ENCODE data around the gene TMEM242.
"Not testable (repeated sequence)": the region's sequence is repeated elsewhere in the genome, so short reads cannot be mapped to it uniquely, and the experiment has no call there.

Gene TMEM242

GRCh38 chr6:157323255-157323965, at the start of gene TMEM242:
TMEM242 (minus strand) TSS chr6:157323519; CDS start chr6:157323499, 20 bp downstream.
- peak; percentile 97 for DNase-seq

- no peak for DNase-seq
Observed at GRCh38 chr6:157372501-157373280, 49.4 kb upstream of the TMEM242 start.

DNA sequence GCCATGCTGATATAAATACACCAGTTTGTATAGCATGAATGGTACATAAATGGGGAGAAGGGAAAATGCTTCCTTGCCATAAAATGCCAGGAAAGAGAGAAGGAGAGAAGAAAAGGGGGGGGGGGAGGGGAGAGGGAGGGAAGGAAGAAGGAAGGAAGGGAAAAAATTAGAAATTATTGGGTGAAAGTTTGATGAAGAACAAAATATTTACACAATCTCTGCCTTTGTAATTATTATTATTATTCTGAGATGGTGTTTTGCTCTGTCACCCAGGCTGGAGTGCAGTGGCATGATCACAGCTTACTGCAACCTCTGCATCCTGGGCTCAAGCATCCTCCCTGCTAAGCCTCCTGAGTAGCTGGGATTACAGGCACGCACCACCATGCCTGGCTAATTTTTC, 47.4 kb upstream of the TMEM242 start:
- DNase-seq: no peak

DNA sequence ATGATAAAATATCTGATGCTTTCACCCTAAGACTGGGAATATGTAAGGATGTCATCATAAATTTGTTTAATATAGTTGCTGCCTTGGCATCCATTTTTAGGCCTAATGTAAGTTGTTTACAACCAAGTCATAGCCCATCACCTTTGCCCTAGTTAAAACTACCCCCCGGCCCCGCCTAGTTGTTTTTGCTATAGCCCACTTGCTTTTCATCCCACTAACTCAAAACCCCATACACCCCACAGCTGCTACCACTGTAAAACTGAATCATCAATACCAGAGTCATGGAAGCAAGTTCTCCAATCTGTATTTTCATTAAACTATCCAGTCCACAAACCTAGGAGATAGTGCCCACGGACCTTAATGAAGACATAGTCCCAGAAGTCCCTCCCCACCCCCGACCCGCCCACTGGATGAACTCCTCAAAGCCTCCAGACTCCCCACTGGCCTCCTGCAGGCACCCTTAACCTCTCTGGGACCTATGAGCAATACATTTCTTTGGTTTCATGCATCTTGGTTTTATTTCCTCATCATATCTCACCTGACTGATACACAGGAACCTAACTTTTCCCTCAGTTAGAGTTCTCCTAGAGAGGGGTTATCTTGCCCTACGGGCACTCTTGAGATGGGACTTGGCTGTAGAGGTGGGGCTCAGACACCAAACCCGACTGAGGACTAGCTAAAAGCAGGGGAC, 45.2 kb upstream of the TMEM242 start:
- no peak for DNase-seq

DNA sequence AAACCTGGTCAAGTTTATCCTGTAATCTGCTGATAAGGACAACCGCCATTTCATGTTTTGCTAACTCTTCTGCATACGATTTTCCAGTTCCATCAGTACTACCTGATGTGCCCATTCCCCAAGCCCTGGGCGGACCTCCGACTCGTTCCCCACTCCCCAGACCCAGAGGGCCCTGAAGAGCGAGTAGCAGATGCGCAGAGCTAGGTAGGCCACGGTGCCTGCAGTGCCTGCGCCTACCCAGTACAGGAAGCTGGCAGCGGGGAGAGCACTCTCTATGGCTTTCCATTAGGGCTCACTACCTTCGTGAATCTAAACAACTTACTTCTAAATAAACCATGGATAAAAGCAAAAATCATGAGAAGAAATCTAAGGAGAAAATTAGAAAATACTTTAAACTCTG, 43.3 kb upstream of the TMEM242 start:
- no peak for DNase-seq

DNA sequence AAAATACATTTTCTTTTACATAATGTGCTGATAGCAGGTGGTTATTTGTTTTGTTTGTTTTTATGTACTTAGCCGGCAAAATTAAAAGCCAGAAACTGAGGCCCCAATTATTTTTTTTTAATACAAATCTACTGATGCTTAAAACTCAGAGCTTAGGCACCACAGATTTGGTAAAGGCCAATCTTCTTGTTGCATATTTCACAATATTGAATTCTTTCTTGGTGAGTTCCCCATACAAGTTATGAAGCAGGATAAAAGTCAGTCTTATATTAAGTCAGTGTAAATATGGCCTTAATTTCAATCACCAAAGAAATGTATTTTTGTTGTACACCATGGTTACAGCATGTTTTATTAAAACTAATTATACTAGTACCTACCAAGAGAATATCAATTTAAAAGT, 41.4 kb upstream of the TMEM242 start:
- no peak for DNase-seq

GRCh38 chr6:157361886-157362285, 38.6 kb upstream of the TMEM242 start:
- no peak for DNase-seq

GRCh38 chr6:157358287-157358686, 35.0 kb upstream of the TMEM242 start:
- no peak for DNase-seq

- DNase-seq: no peak
Observed at GRCh38 chr6:157346373-157346772, 23.1 kb upstream of the TMEM242 start.

DNA sequence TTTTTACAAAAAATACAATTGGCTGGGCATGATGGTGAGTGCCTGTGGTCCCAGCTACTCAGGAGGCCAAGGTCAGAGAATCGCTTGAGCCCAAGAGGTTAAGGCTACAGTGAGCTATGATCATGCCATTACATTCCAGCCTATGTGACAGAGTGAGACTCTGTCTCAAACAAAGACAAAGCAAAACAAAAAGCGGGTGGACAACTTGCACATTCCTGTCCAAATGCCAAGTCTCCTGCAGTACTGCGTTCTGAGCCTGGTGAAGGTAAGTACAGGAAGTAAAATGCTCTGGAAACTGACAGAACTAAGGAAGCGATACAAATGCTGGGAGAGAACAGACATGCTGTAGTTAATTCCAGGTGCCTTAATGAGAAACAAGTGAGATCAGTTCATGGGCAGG, 20.4 kb upstream of the TMEM242 start:
- no peak for DNase-seq

DNA sequence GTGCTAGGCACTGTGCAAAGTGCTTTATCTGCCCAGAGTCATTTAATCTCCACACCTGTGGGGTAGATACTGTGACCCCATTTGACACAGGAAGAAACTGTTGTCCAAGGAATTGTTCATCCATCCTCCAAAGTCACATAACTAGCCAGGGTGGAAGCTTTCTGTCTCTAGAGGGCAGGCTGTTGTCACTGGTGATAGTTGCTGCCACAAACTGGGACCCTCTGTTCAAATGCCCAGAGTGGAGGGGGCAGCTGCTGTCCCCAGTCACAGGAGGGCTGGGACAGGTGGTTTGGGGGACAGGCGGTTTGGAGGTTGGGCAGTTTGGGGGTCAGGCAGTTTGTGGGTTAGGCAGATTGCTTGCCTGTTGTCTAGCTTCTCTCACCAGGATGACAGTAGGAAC, 16.1 kb upstream of the TMEM242 start:
- no peak for DNase-seq

- no peak for DNase-seq
Observed at GRCh38 chr6:157337751-157338150, 14.4 kb upstream of the TMEM242 start.

- DNase-seq: not testable (repeated sequence)
Observed at GRCh38 chr6:157337276-157337675, 14.0 kb upstream of the TMEM242 start.

DNA sequence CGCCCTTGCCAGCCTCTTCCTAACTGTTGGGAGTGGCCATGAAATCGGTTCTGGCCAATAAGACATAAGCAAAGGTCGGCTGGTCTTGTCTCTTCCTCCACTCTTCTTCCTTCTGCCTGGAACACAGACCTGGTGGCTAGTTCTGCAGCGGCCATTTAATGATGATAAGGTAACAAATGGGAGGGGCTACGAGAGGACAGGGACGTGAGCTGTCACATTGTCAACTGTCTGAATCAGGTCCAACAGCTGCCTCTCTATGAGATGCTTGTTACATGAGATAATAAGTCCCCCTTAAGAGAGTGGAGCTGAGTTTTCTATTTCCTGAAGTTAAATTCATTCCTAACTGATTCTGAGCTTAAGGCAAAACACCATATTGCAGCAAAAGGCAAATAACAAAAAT, 12.5 kb upstream of the TMEM242 start:
- no peak for DNase-seq

DNA sequence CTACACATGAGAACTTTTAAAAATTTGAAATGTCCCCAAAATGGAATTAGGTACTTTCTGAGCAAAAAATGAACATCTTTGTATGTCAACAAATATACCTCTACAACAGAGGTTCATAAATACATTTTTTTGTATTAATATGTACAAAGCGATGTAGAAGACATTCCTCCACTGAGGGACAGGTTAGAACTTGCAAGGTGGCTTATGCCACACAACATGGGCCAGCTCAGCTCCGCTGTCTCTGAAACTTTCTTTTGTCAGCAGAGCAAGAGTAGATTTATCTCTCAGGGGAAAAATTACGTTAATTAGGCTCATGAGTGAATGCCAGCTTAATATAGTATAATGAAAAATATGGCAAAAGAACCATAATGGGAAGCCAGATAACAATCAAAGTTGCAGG, 10.6 kb upstream of the TMEM242 start:
- no peak for DNase-seq

- no peak for DNase-seq
Observed at GRCh38 chr6:157333537-157333936, 10.2 kb upstream of the TMEM242 start.

- DNase-seq: no peak
Observed at GRCh38 chr6:157332813-157333212, 9.5 kb upstream of the TMEM242 start.

- no peak for DNase-seq
Observed at GRCh38 chr6:157330831-157331230, 7.5 kb upstream of the TMEM242 start.

DNA sequence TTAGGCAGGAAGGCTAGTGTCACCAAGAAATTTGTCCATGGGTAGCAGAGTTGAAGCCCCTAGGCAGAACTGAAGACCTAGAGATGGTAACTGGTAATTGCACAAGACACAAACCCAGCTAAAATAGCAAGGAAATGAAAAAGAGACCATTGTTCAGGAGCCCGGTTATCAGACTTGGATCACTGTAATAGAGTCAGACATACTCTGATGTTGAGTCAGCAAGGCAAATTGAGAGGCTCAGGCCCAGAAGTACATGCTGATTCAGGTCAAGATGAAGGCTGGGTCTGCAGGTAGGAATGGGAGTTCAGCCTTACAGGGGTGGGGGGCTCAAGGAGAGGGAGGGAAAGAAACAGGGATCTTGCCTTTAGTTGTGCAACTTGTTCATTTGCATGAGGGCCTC, 6.5 kb upstream of the TMEM242 start:
- no peak for DNase-seq

DNA sequence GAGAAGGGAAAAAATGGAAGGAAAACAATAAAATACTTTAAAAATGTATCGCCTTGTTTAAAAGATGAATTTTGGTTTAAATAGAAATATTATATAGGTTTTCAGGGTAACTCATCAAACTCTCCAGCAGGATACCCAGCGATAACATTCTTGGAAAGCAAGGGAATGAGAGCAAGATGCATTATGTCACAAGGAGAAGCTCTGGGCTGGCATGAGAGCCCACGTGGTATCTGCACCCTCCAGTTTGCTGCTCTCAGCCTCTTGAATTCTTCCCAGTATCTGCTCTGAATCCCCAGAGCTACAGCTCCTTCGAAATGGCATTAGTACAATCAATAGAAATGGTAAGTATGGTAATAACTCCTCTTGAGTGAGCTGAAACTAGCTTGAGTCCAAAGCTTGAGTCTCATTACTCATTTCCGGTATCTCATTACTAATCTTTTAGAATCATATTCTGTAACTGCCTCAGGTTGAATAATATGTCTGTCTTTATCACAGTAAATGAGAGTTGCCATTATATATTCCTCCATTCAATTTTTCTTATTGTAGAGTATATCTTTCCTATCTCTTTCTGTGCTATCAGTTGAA, 4.9 kb upstream of the TMEM242 start:
- no peak for DNase-seq

- no peak for DNase-seq
Observed at GRCh38 chr6:157326979-157327378, 3.7 kb upstream of the TMEM242 start.

DNA sequence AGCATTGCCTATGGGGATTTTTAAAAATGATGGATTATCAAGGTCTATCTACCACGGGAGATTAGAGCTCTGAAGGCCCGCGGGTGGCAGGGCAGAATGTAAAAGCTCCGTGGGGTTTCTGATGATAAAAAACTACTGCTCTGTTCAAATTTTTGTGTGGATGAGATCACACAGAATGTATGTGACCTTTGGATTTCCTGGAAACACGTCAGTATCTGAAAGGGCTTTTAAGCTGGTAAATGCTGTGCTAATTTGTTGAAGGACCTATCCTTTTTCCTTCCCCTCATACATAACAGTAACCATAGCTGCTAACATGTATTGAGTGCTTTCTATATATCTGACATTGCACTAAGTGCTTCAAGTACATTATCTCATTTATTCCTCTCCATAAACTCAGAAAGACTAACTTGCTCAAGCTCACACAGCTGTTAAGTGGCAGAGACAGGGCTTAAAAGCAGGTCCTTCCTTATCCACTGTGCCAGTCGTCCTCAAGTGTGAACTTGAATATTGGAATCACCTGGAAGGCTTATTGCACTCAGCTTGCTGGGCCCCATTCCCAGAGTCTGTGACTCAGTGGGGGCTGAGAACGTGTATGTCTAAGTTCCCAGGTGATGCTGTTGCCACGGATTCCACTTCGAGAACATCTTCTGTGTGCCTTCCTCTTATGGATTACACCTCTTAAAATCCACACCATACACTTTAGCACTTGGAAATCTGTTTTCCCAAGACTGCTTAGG, 1.9 kb upstream of the TMEM242 start:
- DNase-seq: no peak

GRCh38 chr6:157323966-157324300, 614 bp upstream of the TMEM242 start:
- peak; percentile 85 for DNase-seq
